DND-41 (cell line): ENCODE measurements around the gene FAM240B.

Experiments
- ATAC-seq: fragments of 200-7000 bp; cut with Tn5 transposase; 3 replicates; pipeline ENCODE4 v1.9.1; 2021; ENCODE audit warnings: low read depth; ENCODE audit not compliant: insufficient read depth
- DNase-seq: peaks from one replicate; pipeline ENCODE4 v3.0.0-alpha.2; 2020
- H2AFZ ChIP-seq: 2 replicates; pipeline ENCODE4 v1.6.0; 2012; ENCODE audit warnings: low read depth, low read length
- H3K27ac ChIP-seq: 2 replicates; pipeline ENCODE4 v1.5.1; 2012; ENCODE audit warnings: low read length, inconsistent platforms
- H3K27me3 ChIP-seq: fragments of 200-600 bp; sonication (generic); 2 replicates; pipeline ENCODE4 v1.6.0; 2012; ENCODE audit warnings: low read length, mild to moderate bottlenecking, inconsistent platforms; ENCODE audit not compliant: insufficient read depth, poor library complexity
- H3K36me3 ChIP-seq: 2 replicates; pipeline ENCODE4 v1.5.1; 2012; ENCODE audit warnings: low read length, inconsistent platforms; ENCODE audit not compliant: insufficient read depth
- H3K4me1 ChIP-seq: 2 replicates; pipeline ENCODE4 v1.5.1; 2012; ENCODE audit warnings: mild to moderate bottlenecking, low read length; ENCODE audit not compliant: insufficient read depth
- H3K4me2 ChIP-seq: 2 replicates; pipeline ENCODE4 v1.6.0; 2012; ENCODE audit warnings: mild to moderate bottlenecking, moderate library complexity, low read length, inconsistent platforms; ENCODE audit not compliant: insufficient read depth
- H3K4me3 ChIP-seq, 2 experiments: fragments of 200-600 bp in 1 of 2; shearing (Covaris generic) in 1 of 2; 2 replicates each; pipeline ENCODE4 v1.5.1; 2012 to 2016; ENCODE audit warnings: inconsistent platforms in 2 of 2, low read length in 2 of 2, mild to moderate bottlenecking in 2 of 2, low read depth in 1 of 2, moderate library complexity in 1 of 2
- H3K79me2 ChIP-seq: 2 replicates; pipeline ENCODE4 v1.6.0; 2012; ENCODE audit warnings: low read length, inconsistent platforms; ENCODE audit not compliant: insufficient read depth
- H3K9ac ChIP-seq: 2 replicates; pipeline ENCODE4 v1.6.0; 2012; ENCODE audit warnings: low read depth, mild to moderate bottlenecking, inconsistent platforms, low read length, moderate library complexity
- H3K9me3 ChIP-seq: 2 replicates; pipeline ENCODE4 v1.5.1; 2012; ENCODE audit warnings: low read length, moderate library complexity, mild to moderate bottlenecking, inconsistent platforms; ENCODE audit not compliant: insufficient read depth, severe bottlenecking
- H4K20me1 ChIP-seq: 2 replicates; pipeline ENCODE4 v1.6.0; 2012; ENCODE audit warnings: low read length; ENCODE audit not compliant: insufficient read depth
- CTCF ChIP-seq: IDR thresholded peaks from 2 replicates; pipeline ENCODE4 v1.5.1; 2012; ENCODE audit warnings: borderline replicate concordance, low read length, moderate library complexity, mild to moderate bottlenecking; ENCODE audit not compliant: poor library complexity, severe bottlenecking; ENCODE audit errors: extremely low read depth
- EZH2 ChIP-seq: IDR thresholded peaks from 3 replicates; pipeline ENCODE4 v1.6.1; 2012; ENCODE audit warnings: borderline replicate concordance, low read depth, mild to moderate bottlenecking, moderate library complexity, low read length, inconsistent platforms; ENCODE audit not compliant: severe bottlenecking

FAM240B gene

GRCh38 chr9:38708759-38709158 is 11.2 kb downstream of the FAM240B start:
- Histone ChIP-seq H3K4me2 (no peak overlapping the region), H3K9ac (no peak overlapping the region), H3K27me3 (no peaks in the 10 kb centered on the region), H3K79me2 (no peaks in the 10 kb centered on the region), H3K36me3 (no peaks in the 10 kb centered on the region), H3K27ac (no peak overlapping the region), H3K4me3 (no peak overlapping the region), H3K4me1 (no peaks in the 10 kb centered on the region), H2AFZ (no peak overlapping the region), H4K20me1 (no peaks in the 10 kb centered on the region), H3K9me3 (no peaks in the 10 kb centered on the region)
- DNase-seq: no peak
- no peak for TF ChIP-seq CTCF
- TF ChIP-seq EZH2: no peak
- no peak for ATAC-seq

GRCh38 chr9:38707885-38708637 is 11.9 kb downstream of the FAM240B start:
- Histone ChIP-seq H3K9me3 (no peaks in the 10 kb centered on the region), H2AFZ (no peak overlapping the region), H4K20me1 (no peaks in the 10 kb centered on the region), H3K9ac (no peak overlapping the region), H3K4me2 (no peak overlapping the region), H3K27ac (no peak overlapping the region), H3K4me3 (no peak overlapping the region), H3K4me1 (no peaks in the 10 kb centered on the region), H3K36me3 (no peaks in the 10 kb centered on the region), H3K27me3 (no peaks in the 10 kb centered on the region), H3K79me2 (no peaks in the 10 kb centered on the region)
- TF ChIP-seq CTCF (peak; percentile 47), EZH2 (no peak)
- ATAC-seq (no peak), DNase-seq (no peak)

- Histone ChIP-seq H3K4me1 (no peaks in the 10 kb centered on the region), H2AFZ (no peak overlapping the region)
- no peak for ATAC-seq
Observed at GRCh38 chr9:38706493-38706892, 13.4 kb downstream of the FAM240B start.

More at GRCh38 chr9:38706493-38706892, 13.4 kb downstream of the FAM240B start:
- Histone ChIP-seq H3K36me3 (no peaks in the 10 kb centered on the region), H3K4me2 (no peak overlapping the region), H3K4me3 (no peak overlapping the region), H3K27me3 (no peaks in the 10 kb centered on the region), H3K9ac (no peak overlapping the region), H3K79me2 (no peaks in the 10 kb centered on the region), H4K20me1 (no peaks in the 10 kb centered on the region), H3K27ac (no peak overlapping the region), H3K9me3 (no peaks in the 10 kb centered on the region)
- DNase-seq: no peak
- no peak for TF ChIP-seq CTCF
